MM.1S (cell line): ENCODE results near the gene LINGO1.

Source experiments
- EZH2 ChIP-seq: fragments of 300-600 bp; sonication (generic); optimal IDR thresholded peaks from 2 replicates; pipeline ENCODE3; 2017; ENCODE audit warnings: low read depth, mild to moderate bottlenecking, antibody characterized with exemption, low read length, mixed read lengths
- EZH2phosphoT487 ChIP-seq: fragments of 300-600 bp; sonication (generic); IDR thresholded peaks from 2 replicates; pipeline ENCODE4 v1.6.1; 2018; ENCODE audit warnings: antibody characterized with exemption, low read length
- TF ChIP-seq, protein P1 (sequence below): fragments of 300-600 bp; sonication (generic); IDR thresholded peaks from 2 replicates; pipeline ENCODE4 v1.5.1; 2016; ENCODE audit warnings: antibody characterized with exemption, low read length, mixed read lengths

DNA sequence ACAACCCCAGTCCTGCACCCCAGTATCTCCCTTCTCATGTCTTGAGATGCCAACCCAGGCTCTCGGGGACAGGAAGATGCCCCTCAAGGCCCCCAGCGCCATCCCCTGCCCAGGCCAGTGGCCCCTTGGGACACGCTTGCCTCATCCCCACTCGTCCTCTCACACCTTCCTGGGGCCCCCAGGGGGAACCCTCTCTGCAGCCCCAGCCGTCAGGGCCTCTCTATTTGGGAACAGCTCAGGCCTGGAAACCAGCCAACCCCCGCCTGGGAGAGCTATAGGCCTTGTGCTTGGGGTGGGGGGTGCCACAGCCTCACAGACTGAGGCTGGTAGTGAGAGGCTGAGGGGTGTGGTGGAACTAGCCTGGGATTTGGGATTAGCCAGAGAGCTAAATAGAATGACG lies 7.8 kb downstream of the LINGO1 start:
- TF ChIP-seq, protein P1, sequence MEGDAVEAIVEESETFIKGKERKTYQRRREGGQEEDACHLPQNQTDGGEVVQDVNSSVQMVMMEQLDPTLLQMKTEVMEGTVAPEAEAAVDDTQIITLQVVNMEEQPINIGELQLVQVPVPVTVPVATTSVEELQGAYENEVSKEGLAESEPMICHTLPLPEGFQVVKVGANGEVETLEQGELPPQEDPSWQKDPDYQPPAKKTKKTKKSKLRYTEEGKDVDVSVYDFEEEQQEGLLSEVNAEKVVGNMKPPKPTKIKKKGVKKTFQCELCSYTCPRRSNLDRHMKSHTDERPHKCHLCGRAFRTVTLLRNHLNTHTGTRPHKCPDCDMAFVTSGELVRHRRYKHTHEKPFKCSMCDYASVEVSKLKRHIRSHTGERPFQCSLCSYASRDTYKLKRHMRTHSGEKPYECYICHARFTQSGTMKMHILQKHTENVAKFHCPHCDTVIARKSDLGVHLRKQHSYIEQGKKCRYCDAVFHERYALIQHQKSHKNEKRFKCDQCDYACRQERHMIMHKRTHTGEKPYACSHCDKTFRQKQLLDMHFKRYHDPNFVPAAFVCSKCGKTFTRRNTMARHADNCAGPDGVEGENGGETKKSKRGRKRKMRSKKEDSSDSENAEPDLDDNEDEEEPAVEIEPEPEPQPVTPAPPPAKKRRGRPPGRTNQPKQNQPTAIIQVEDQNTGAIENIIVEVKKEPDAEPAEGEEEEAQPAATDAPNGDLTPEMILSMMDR: no peak
- TF ChIP-seq EZH2 (no peak), EZH2phosphoT487 (no peak)
